ENCODE data around the gene POU2F3. TPM values are rescaled to one million over a fixed set of nuclear protein-coding genes. Genes with fewer than 3 reads are reported as not detected.

The POU2F3 gene
- polyA plus RNA-seq, 6 donors from 2014 or later: not detected

- Mint-ChIP-seq H3K27ac (no peak overlapping the region), H3K27me3 (peaks cover 53 to 70% (median 68%) of the 10 kb centered on the region in 3 donors), H3K4me3 (no peak overlapping the region), H3K4me1 (peaks cover 30 to 45% (median 39%) of the 10 kb centered on the region in 3 donors), H3K9me3 (peaks cover 0 to 9% (median 2%) of the 10 kb centered on the region in 7 donors), H3K36me3 (peaks cover 0 to 4% of the 10 kb centered on the region in 2 donors)
- no peak for DNase-seq
- no peak for ATAC-seq (ENCODE audit: low read depth in 2 of 2)
Measured at GRCh38 chr11:120342678-120343077, 102.7 kb downstream of the POU2F3 start.

GRCh38 chr11:120343429-120343828, 103.5 kb downstream of the POU2F3 start:
- Mint-ChIP-seq H3K9me3 (peaks cover 0 to 7% (median 2%) of the 10 kb centered on the region in 7 donors), H3K36me3 (peaks cover 0 to 4% of the 10 kb centered on the region in 2 donors), H3K4me3 (no peak overlapping the region), H3K4me1 (peaks cover 27 to 41% (median 34%) of the 10 kb centered on the region in 3 donors), H3K27me3 (peaks cover 54 to 65% (median 64%) of the 10 kb centered on the region in 3 donors), H3K27ac (no peak overlapping the region)
- ATAC-seq (ENCODE audit: low read depth in 2 of 2) (peak in 1 of 2 donors; percentile 28), DNase-seq (peak; percentile 9)

- Mint-ChIP-seq H3K27me3 (peaks cover 60 to 69% (median 68%) of the 10 kb centered on the region in 3 donors), H3K4me3 (peak overlapping the region in 7 of 8 donors; percentile 0 to 46 (median 24))
Measured at GRCh38 chr11:120344302-120345004, 104.5 kb downstream of the POU2F3 start.

GRCh38 chr11:120346233-120346632, 106.3 kb downstream of the POU2F3 start:
- Mint-ChIP-seq H3K4me3 (peak overlapping the region in 1 of 8 donors; percentile 10), H3K36me3 (peaks cover 0 to 4% of the 10 kb centered on the region in 2 donors), H3K4me1 (peaks cover 25 to 42% (median 37%) of the 10 kb centered on the region in 3 donors), H3K27me3 (peaks cover 63 to 68% (median 67%) of the 10 kb centered on the region in 3 donors), H3K27ac (no peak overlapping the region), H3K9me3 (peaks cover 0 to 7% (median 2%) of the 10 kb centered on the region in 7 donors)
- DNase-seq (no peak), ATAC-seq (ENCODE audit: low read depth in 2 of 2) (no peak)

More at GRCh38 chr11:120344302-120345004, 104.5 kb downstream of the POU2F3 start:
- ATAC-seq (ENCODE audit: low read depth in 2 of 2): peak; percentile 96 to 97
- H3K9me3 Mint-ChIP-seq: peaks cover 0 to 7% (median 2%) of the 10 kb centered on the region in 7 donors
- peak; percentile 72 for DNase-seq
- peak overlapping the region in 2 of 6 donors; percentile 2 to 39 for H3K27ac Mint-ChIP-seq
- H3K4me1 Mint-ChIP-seq: peaks cover 28 to 45% (median 34%) of the 10 kb centered on the region in 3 donors
- peaks cover 0 to 4% of the 10 kb centered on the region in 2 donors for H3K36me3 Mint-ChIP-seq

- Mint-ChIP-seq H3K27me3 (peaks cover 72 to 80% (median 78%) of the 10 kb centered on the region in 3 donors), H3K4me1 (peaks cover 8 to 23% (median 14%) of the 10 kb centered on the region in 3 donors), H3K27ac (no peak overlapping the region), H3K9me3 (peaks cover 0 to 3% (median 0%) of the 10 kb centered on the region in 7 donors), H3K4me3 (no peak overlapping the region), H3K36me3 (peaks cover 6 to 9% of the 10 kb centered on the region in 2 donors)
- DNase-seq (no peak), ATAC-seq (ENCODE audit: low read depth in 2 of 2) (no peak)
Measured at GRCh38 chr11:120350637-120351036, 110.7 kb downstream of the POU2F3 start.

- H3K36me3 Mint-ChIP-seq: peaks cover 6 to 22% of the 10 kb centered on the region in 2 donors
- ATAC-seq (ENCODE audit: low read depth in 2 of 2) (no peak), DNase-seq (no peak)
- H3K9me3 Mint-ChIP-seq: peaks cover 0 to 3% (median 0%) of the 10 kb centered on the region in 7 donors
- H3K27ac Mint-ChIP-seq: no peak overlapping the region
- H3K4me1 Mint-ChIP-seq: peaks cover 6 to 15% (median 7%) of the 10 kb centered on the region in 3 donors
- H3K4me3 Mint-ChIP-seq: no peak overlapping the region
- H3K27me3 Mint-ChIP-seq: peaks cover 72 to 79% (median 77%) of the 10 kb centered on the region in 3 donors
Measured at GRCh38 chr11:120352405-120352804, 112.5 kb downstream of the POU2F3 start.

GRCh38 chr11:120354068-120354467, 114.1 kb downstream of the POU2F3 start:
- Mint-ChIP-seq H3K27me3 (peaks cover 75 to 83% (median 78%) of the 10 kb centered on the region in 3 donors), H3K36me3 (peaks cover 11 to 22% of the 10 kb centered on the region in 2 donors), H3K4me3 (no peak overlapping the region), H3K27ac (no peak overlapping the region), H3K4me1 (peaks cover 4 to 7% (median 6%) of the 10 kb centered on the region in 3 donors), H3K9me3 (peaks cover 0 to 3% (median 0%) of the 10 kb centered on the region in 7 donors)
- no peak for ATAC-seq (ENCODE audit: low read depth in 2 of 2)
- DNase-seq: no peak

- Mint-ChIP-seq H3K27ac (no peak overlapping the region), H3K4me3 (no peak overlapping the region), H3K9me3 (peaks cover 0 to 3% (median 0%) of the 10 kb centered on the region in 7 donors), H3K4me1 (peaks cover 3 to 6% (median 5%) of the 10 kb centered on the region in 3 donors), H3K36me3 (peaks cover 11 to 22% of the 10 kb centered on the region in 2 donors), H3K27me3 (peaks cover 74 to 82% (median 75%) of the 10 kb centered on the region in 3 donors)
- DNase-seq (no peak), ATAC-seq (ENCODE audit: low read depth in 2 of 2) (no peak)
Measured at GRCh38 chr11:120354779-120355178, 114.8 kb downstream of the POU2F3 start.

- Mint-ChIP-seq H3K4me3 (no peak overlapping the region), H3K27me3 (peaks cover 54 to 61% (median 61%) of the 10 kb centered on the region in 3 donors), H3K36me3 (peaks cover 11 to 22% of the 10 kb centered on the region in 2 donors), H3K27ac (no peak overlapping the region), H3K4me1 (peaks cover 3 to 9% (median 4%) of the 10 kb centered on the region in 3 donors), H3K9me3 (peaks cover 0 to 3% (median 0%) of the 10 kb centered on the region in 7 donors)
- DNase-seq: no peak
- ATAC-seq (ENCODE audit: low read depth in 2 of 2): no peak
Measured at GRCh38 chr11:120357620-120358019, 117.7 kb downstream of the POU2F3 start.

GRCh38 chr11:120358729-120359128, 118.8 kb downstream of the POU2F3 start:
- peaks cover 43 to 52% (median 51%) of the 10 kb centered on the region in 3 donors for H3K27me3 Mint-ChIP-seq
- no peak overlapping the region for H3K4me3 Mint-ChIP-seq
- no peak overlapping the region for H3K27ac Mint-ChIP-seq

GRCh38 chr11:120363436-120363835, 123.5 kb downstream of the POU2F3 start:
- Mint-ChIP-seq H3K9me3 (peaks cover 0 to 3% (median 0%) of the 10 kb centered on the region in 7 donors), H3K4me1 (peaks cover 0 to 9% (median 0%) of the 10 kb centered on the region in 3 donors), H3K36me3 (no peaks in the 10 kb centered on the region), H3K4me3 (no peak overlapping the region), H3K27me3 (peaks cover 8 to 26% (median 21%) of the 10 kb centered on the region in 3 donors), H3K27ac (peak overlapping the region in 2 of 6 donors; percentile 10 to 18)
- ATAC-seq (ENCODE audit: low read depth in 2 of 2) (no peak), DNase-seq (no peak)

More at GRCh38 chr11:120358729-120359128, 118.8 kb downstream of the POU2F3 start:
- H3K4me1 Mint-ChIP-seq: peaks cover 3 to 9% (median 4%) of the 10 kb centered on the region in 3 donors
- DNase-seq (no peak), ATAC-seq (ENCODE audit: low read depth in 2 of 2) (no peak)
- H3K9me3 Mint-ChIP-seq: peaks cover 0 to 3% (median 0%) of the 10 kb centered on the region in 7 donors
- peaks cover 6 to 15% of the 10 kb centered on the region in 2 donors for H3K36me3 Mint-ChIP-seq

- no peak for ATAC-seq (ENCODE audit: low read depth in 2 of 2)
- peaks cover 0 to 14% (median 11%) of the 10 kb centered on the region in 3 donors for H3K27me3 Mint-ChIP-seq
Measured at GRCh38 chr11:120365512-120365911, 125.6 kb downstream of the POU2F3 start.

More at GRCh38 chr11:120365512-120365911, 125.6 kb downstream of the POU2F3 start:
- no peaks in the 10 kb centered on the region for H3K36me3 Mint-ChIP-seq
- H3K27ac Mint-ChIP-seq: no peak overlapping the region
- H3K4me1 Mint-ChIP-seq: peaks cover 0 to 1% (median under 1%) of the 10 kb centered on the region in 3 donors
- no peak for DNase-seq
- no peak overlapping the region for H3K4me3 Mint-ChIP-seq
- no peaks in the 10 kb centered on the region for H3K9me3 Mint-ChIP-seq
